GM21360 (cell line): ENCODE data around the gene PDE6A.

Experiments
- ATAC-seq: cut with Tn5 transposase; IDR thresholded peaks from one replicate; pipeline ENCODE4 v1.9.1; 2021; ENCODE audit warnings: mild to moderate bottlenecking, moderate library complexity; ENCODE audit not compliant: unreplicated experiment

Gene PDE6A

GRCh38 chr5:149930749-149931574 is 13.6 kb downstream of the PDE6A start:
- no peak for ATAC-seq

- no peak for ATAC-seq
Observed at GRCh38 chr5:149930043-149930748, 14.4 kb downstream of the PDE6A start.

- no peak for ATAC-seq
Observed at GRCh38 chr5:149924486-149924885, 20.1 kb downstream of the PDE6A start.

GRCh38 chr5:149922950-149923349 is 21.6 kb downstream of the PDE6A start:
- ATAC-seq = no peak

GRCh38 chr5:149921597-149921996 is 23.0 kb downstream of the PDE6A start:
- ATAC-seq = no peak

- no peak for ATAC-seq
Observed at GRCh38 chr5:149917073-149917676, 27.4 kb downstream of the PDE6A start.

- no peak for ATAC-seq
Observed at GRCh38 chr5:149916334-149917072, 28.1 kb downstream of the PDE6A start.

- no peak for ATAC-seq
Observed at GRCh38 chr5:149915392-149916260, 29.0 kb downstream of the PDE6A start.

GRCh38 chr5:149913436-149914419 is 30.9 kb downstream of the PDE6A start:
- ATAC-seq = no peak

GRCh38 chr5:149912226-149912871 is 32.2 kb downstream of the PDE6A start:
- ATAC-seq = no peak

GRCh38 chr5:149911031-149911430 is 33.6 kb downstream of the PDE6A start:
- no peak for ATAC-seq

- no peak for ATAC-seq
Observed at GRCh38 chr5:149907828-149908227, 36.8 kb downstream of the PDE6A start.

GRCh38 chr5:149904977-149905376 is 39.6 kb downstream of the PDE6A start:
- ATAC-seq = no peak

- ATAC-seq = no peak
Observed at GRCh38 chr5:149904293-149904886, 40.2 kb downstream of the PDE6A start.

GRCh38 chr5:149903404-149903803 is 41.2 kb downstream of the PDE6A start:
- ATAC-seq = no peak

- ATAC-seq = no peak
Observed at GRCh38 chr5:149902177-149902576, 42.4 kb downstream of the PDE6A start.

- no peak for ATAC-seq
Observed at GRCh38 chr5:149901511-149901910, 43.1 kb downstream of the PDE6A start.

GRCh38 chr5:149900390-149900789 is 44.2 kb downstream of the PDE6A start:
- no peak for ATAC-seq
